GM12872 (cell line): ENCODE results near the gene GABRD.

Experiments
- CTCF ChIP-seq: IDR thresholded peaks from 3 replicates; pipeline ENCODE4 v1.5.1; 2011; ENCODE audit warnings: low read depth, mild to moderate bottlenecking, low read length, moderate library complexity; ENCODE audit not compliant: insufficient read depth

The GABRD gene

GRCh38 chr1:2024887-2025286, 5.7 kb downstream of the GABRD start:
- TF ChIP-seq CTCF = no peak

GRCh38 chr1:2025491-2025981, 6.4 kb downstream of the GABRD start:
- no peak for TF ChIP-seq CTCF

GRCh38 chr1:2027961-2028583, 8.9 kb downstream of the GABRD start:
- TF ChIP-seq CTCF = no peak

GRCh38 chr1:2028870-2029560, 9.9 kb downstream of the GABRD start:
- no peak for TF ChIP-seq CTCF

GRCh38 chr1:2029561-2029960, 10.4 kb downstream of the GABRD start:
- TF ChIP-seq CTCF = no peak

GRCh38 chr1:2030076-2030871, 11.1 kb downstream of the GABRD start:
- no peak for TF ChIP-seq CTCF
